PC-9 (cell line): ENCODE results near the gene CAMTA1. TPM values are rescaled to one million over a fixed set of nuclear protein-coding genes. Genes with fewer than 3 reads are reported as not detected.

ENCODE experiments used
- BruUV-seq: library from RNA; stranded (reverse); fragments of 400-500 nt; replicated peaks from 2 replicates; lab custom pipeline; 2021; lab: Mats Ljungman, UMichigan
- CTCF ChIA-PET: fragments of 300-600 bp; sonication (Branson Sonifier 250); formaldehyde crosslinking; loops from one replicate; lab custom pipeline; 2022; ENCODE audit warnings: antibody characterized with exemption; lab: Charles Lee
- POLR2A ChIA-PET: fragments of 300-600 bp; sonication (Branson Sonifier 250); formaldehyde crosslinking; loops from one replicate; lab custom pipeline; 2022; ENCODE audit warnings: antibody characterized with exemption; ENCODE audit not compliant: unreplicated experiment; lab: Charles Lee
- DNase-seq, 2 experiments: peaks; one replicate each; pipeline versions ENCODE4 v3.0.0 to v3.0.0-alpha.2; 2015 to 2022; ENCODE audit warnings: mixed read lengths in 1 of 2
- H2AFZ ChIP-seq: fragments of 200-600 bp; sonication (generic); 2 replicates; pipeline ENCODE4 v1.8.1; 2017; ENCODE audit warnings: antibody characterized with exemption
- H3F3A ChIP-seq: fragments of 200-600 bp; sonication (generic); 2 replicates; pipeline ENCODE4 v1.8.1; 2017; ENCODE audit warnings: antibody characterized with exemption, mild to moderate bottlenecking, low read depth; ENCODE audit not compliant: insufficient read depth
- H3K27ac ChIP-seq: fragments of 200-600 bp; sonication (generic); 2 replicates; pipeline ENCODE4 v1.6.1; 2016; ENCODE audit warnings: mixed run types
- H3K27me3 ChIP-seq: fragments of 200-600 bp; sonication (generic); 2 replicates; pipeline ENCODE4 v1.6.1; 2016; ENCODE audit warnings: low read depth, mixed run types; ENCODE audit not compliant: insufficient read depth
- H3K36me3 ChIP-seq: fragments of 200-600 bp; sonication (generic); 2 replicates; pipeline ENCODE4 v1.6.1; 2016; ENCODE audit warnings: low read depth, mixed run types
- H3K4me1 ChIP-seq: fragments of 200-600 bp; sonication (generic); replicated peaks from 2 replicates; pipeline ENCODE4 v1.6.1; 2016; ENCODE audit warnings: mixed run types; ENCODE audit not compliant: insufficient read depth
- H3K4me2 ChIP-seq: fragments of 200-600 bp; sonication (generic); 2 replicates; pipeline ENCODE4 v1.6.1; 2017; ENCODE audit warnings: mixed run types
- H3K4me3 ChIP-seq: fragments of 200-600 bp; sonication (generic); 2 replicates; pipeline ENCODE4 v1.6.1; 2016; ENCODE audit warnings: mixed run types
- H3K79me2 ChIP-seq: fragments of 200-600 bp; sonication (generic); 2 replicates; pipeline ENCODE4 v1.6.1; 2017; ENCODE audit warnings: low read depth, mixed run types
- H3K9me2 ChIP-seq: fragments of 200-600 bp; sonication (generic); 2 replicates; pipeline ENCODE4 v1.8.1; 2017; ENCODE audit warnings: mild to moderate bottlenecking; ENCODE audit not compliant: insufficient read depth
- H3K9me3 ChIP-seq: fragments of 200-600 bp; sonication (generic); 2 replicates; pipeline ENCODE4 v1.8.1; 2016; ENCODE audit warnings: low read depth; ENCODE audit not compliant: insufficient read depth
- H4K20me1 ChIP-seq: fragments of 200-600 bp; sonication (generic); 2 replicates; pipeline ENCODE4 v1.8.1; 2017; ENCODE audit not compliant: insufficient read depth
- EZH2 ChIP-seq: fragments of 200-600 bp; sonication (generic); IDR thresholded peaks from 2 replicates; pipeline ENCODE4 v1.8.0; 2017; ENCODE audit warnings: antibody characterized with exemption, low read depth
- intact Hi-C: fragments of 100-400 bp; cut with micrococcal nuclease; formaldehyde crosslinking; loops from one replicate; pipeline ENCODE4 v1.10.0; 2022; ENCODE audit not compliant: unreplicated experiment
- total RNA-seq: library from RNA; stranded (reverse); gene quantifications from 2 replicates; pipeline ENCODE4 v1.2.3, GENCODE V29; 2021
- TF ChIP-seq, protein P1 (sequence below): fragments of 200-600 bp; sonication (generic); conservative IDR thresholded peaks from 2 replicates; pipeline ENCODE4 v1.6.1; 2017; ENCODE audit warnings: mixed run types, antibody characterized with exemption, mild to moderate bottlenecking, moderate library complexity

CAMTA1 gene
- total RNA-seq, 1 experiment from 2014 or later = 72.3 TPM

- Histone ChIP-seq H4K20me1 (no peaks in the 10 kb centered on the region), H3K4me3 (no peak overlapping the region), H3F3A (no peaks in the 10 kb centered on the region), H3K4me2 (no peak overlapping the region), H3K4me1 (no peaks in the 10 kb centered on the region), H3K9me3 (no peaks in the 10 kb centered on the region), H3K27ac (no peak overlapping the region), H3K36me3 (no peaks in the 10 kb centered on the region), H3K9me2 (no peaks in the 10 kb centered on the region), H2AFZ (no peak overlapping the region), H3K27me3 (peaks cover 42% of the 10 kb centered on the region), H3K79me2 (no peaks in the 10 kb centered on the region)
- DNase-seq = no peak
- intact Hi-C loops = no loop called here
- CTCF ChIA-PET = no interaction called here
- POLR2A ChIA-PET = no interaction called here
- BruUV-seq = no TSS peak
- TF ChIP-seq, protein P1, sequence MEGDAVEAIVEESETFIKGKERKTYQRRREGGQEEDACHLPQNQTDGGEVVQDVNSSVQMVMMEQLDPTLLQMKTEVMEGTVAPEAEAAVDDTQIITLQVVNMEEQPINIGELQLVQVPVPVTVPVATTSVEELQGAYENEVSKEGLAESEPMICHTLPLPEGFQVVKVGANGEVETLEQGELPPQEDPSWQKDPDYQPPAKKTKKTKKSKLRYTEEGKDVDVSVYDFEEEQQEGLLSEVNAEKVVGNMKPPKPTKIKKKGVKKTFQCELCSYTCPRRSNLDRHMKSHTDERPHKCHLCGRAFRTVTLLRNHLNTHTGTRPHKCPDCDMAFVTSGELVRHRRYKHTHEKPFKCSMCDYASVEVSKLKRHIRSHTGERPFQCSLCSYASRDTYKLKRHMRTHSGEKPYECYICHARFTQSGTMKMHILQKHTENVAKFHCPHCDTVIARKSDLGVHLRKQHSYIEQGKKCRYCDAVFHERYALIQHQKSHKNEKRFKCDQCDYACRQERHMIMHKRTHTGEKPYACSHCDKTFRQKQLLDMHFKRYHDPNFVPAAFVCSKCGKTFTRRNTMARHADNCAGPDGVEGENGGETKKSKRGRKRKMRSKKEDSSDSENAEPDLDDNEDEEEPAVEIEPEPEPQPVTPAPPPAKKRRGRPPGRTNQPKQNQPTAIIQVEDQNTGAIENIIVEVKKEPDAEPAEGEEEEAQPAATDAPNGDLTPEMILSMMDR = no peak
- TF ChIP-seq EZH2 = no peak
Observed at GRCh38 chr1:6996371-6996770, 211.1 kb downstream of the CAMTA1 start.

DNA sequence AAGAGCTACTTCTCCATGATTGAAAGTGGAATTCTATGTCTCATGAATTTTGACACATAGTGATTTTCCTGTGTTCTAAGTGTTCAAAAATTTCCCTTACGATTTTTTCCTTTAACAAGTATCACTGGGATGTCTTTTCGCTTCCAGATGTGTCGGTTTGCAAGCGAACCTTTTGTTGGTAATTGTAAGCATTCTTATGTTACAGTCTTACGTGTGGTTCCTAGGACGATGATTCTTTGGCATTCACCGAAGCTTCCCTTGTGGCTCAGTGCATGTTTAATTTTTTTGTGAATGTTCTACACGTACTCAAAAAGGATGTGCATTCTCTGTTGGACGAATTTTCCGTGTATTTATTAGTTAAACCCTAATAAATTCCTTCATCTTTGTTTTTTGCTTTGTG, 211.6 kb downstream of the CAMTA1 start:
- BruUV-seq = no TSS peak
- intact Hi-C loops = no loop called here
- POLR2A ChIA-PET = no interaction called here

GRCh38 chr1:6998267-6998666, 213.0 kb downstream of the CAMTA1 start:
- CTCF ChIA-PET = no interaction called here
- Histone ChIP-seq H3K79me2 (no peaks in the 10 kb centered on the region), H3K36me3 (no peaks in the 10 kb centered on the region), H3K4me3 (no peak overlapping the region), H4K20me1 (no peaks in the 10 kb centered on the region), H3K27ac (no peak overlapping the region), H3K4me2 (no peak overlapping the region), H3K4me1 (no peaks in the 10 kb centered on the region), H2AFZ (no peak overlapping the region), H3K9me3 (no peaks in the 10 kb centered on the region), H3K27me3 (peaks cover 61% of the 10 kb centered on the region), H3K9me2 (no peaks in the 10 kb centered on the region), H3F3A (no peaks in the 10 kb centered on the region)
- DNase-seq = peak in 1 of 2 experiments; percentile 4
- intact Hi-C loops = no loop called here
- BruUV-seq = no TSS peak
- TF ChIP-seq, protein P1 = no peak
- TF ChIP-seq EZH2 = no peak
- POLR2A ChIA-PET = no interaction called here

More for the DNA sequence above, 211.6 kb downstream of the CAMTA1 start:
- Histone ChIP-seq H3K4me1 (no peaks in the 10 kb centered on the region), H3K79me2 (no peaks in the 10 kb centered on the region), H3K27me3 (peaks cover 47% of the 10 kb centered on the region), H3K9me3 (no peaks in the 10 kb centered on the region), H3K9me2 (no peaks in the 10 kb centered on the region), H3K4me3 (no peak overlapping the region), H3K4me2 (no peak overlapping the region), H4K20me1 (no peaks in the 10 kb centered on the region), H2AFZ (no peak overlapping the region), H3F3A (no peaks in the 10 kb centered on the region), H3K36me3 (no peaks in the 10 kb centered on the region), H3K27ac (no peak overlapping the region)
- TF ChIP-seq, protein P1 = no peak
- TF ChIP-seq EZH2 = no peak
- CTCF ChIA-PET = no interaction called here
- no peak for DNase-seq
